ENCODE data around the gene TSPAN2.

DNA sequence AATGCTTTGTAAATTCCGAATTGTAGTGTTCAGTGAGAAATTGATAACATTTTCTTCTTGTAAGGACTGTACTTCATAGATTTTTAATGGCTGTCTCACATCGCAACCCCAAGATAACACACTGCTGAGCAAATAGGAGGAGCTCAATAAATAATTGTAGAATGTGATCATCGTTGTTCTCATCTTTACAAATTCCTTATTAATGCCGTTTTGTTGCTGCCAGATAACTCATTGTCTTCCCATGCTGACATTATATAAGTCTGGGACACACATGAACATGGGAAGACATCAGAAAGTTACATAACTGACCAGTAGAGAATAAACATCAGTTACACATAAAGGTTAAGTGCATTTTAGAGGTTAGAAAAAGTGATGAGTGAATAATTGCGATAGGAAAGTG is 46.4 kb upstream of the TSPAN2 start:
- TF ChIP-seq, protein P1, sequence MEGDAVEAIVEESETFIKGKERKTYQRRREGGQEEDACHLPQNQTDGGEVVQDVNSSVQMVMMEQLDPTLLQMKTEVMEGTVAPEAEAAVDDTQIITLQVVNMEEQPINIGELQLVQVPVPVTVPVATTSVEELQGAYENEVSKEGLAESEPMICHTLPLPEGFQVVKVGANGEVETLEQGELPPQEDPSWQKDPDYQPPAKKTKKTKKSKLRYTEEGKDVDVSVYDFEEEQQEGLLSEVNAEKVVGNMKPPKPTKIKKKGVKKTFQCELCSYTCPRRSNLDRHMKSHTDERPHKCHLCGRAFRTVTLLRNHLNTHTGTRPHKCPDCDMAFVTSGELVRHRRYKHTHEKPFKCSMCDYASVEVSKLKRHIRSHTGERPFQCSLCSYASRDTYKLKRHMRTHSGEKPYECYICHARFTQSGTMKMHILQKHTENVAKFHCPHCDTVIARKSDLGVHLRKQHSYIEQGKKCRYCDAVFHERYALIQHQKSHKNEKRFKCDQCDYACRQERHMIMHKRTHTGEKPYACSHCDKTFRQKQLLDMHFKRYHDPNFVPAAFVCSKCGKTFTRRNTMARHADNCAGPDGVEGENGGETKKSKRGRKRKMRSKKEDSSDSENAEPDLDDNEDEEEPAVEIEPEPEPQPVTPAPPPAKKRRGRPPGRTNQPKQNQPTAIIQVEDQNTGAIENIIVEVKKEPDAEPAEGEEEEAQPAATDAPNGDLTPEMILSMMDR (IDR thresholded peaks at IDR 0.05), result no peak
- TF ChIP-seq POLR2A (IDR thresholded peaks at IDR 0.05), result no peak
- TF ChIP-seq EP300 (IDR thresholded peaks at IDR 0.05), result no peak

All from gastroesophageal sphincter (tissue), 3 donors.